SK-N-DZ (cell line): ENCODE results near the gene TAS1R3.
A peak's percentile ranks its signal among the peaks of the same experiment; 100 is the strongest.
"Not testable (repeated sequence)": the region's sequence is repeated elsewhere in the genome, so short reads cannot be mapped to it uniquely, and the experiment has no call there.

ENCODE experiments used
- DNase-seq: peaks from one replicate; pipeline ENCODE4 v3.0.0-alpha.2; 2015; ENCODE audit warnings: low spot score

TAS1R3 gene

GRCh38 chr1:1353389-1354151 lies 22.5 kb downstream of the TAS1R3 start:
- no peak for DNase-seq

- DNase-seq: no peak
Observed at GRCh38 chr1:1354271-1355247, 23.5 kb downstream of the TAS1R3 start.

DNA sequence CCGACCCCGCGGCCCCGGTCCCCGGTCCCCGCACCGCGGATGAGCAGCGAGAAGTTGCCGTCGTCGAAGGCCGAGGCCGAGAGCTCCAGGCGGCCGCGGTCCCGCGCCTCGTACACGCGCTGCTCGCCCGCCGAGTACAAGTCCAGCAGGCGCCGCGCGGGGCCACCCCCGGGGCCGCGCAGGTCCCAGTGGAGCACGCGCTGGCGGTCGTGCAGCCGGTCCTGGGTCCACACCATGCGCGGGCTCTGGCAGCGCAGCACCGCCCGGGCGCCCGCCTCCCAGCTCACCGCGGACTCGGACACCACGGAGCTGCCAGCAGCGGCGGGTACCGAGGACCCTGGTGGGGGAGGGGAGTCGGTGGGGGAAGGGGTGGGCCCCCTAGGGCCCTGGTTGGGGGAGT lies 24.3 kb downstream of the TAS1R3 start:
- no peak for DNase-seq

DNA sequence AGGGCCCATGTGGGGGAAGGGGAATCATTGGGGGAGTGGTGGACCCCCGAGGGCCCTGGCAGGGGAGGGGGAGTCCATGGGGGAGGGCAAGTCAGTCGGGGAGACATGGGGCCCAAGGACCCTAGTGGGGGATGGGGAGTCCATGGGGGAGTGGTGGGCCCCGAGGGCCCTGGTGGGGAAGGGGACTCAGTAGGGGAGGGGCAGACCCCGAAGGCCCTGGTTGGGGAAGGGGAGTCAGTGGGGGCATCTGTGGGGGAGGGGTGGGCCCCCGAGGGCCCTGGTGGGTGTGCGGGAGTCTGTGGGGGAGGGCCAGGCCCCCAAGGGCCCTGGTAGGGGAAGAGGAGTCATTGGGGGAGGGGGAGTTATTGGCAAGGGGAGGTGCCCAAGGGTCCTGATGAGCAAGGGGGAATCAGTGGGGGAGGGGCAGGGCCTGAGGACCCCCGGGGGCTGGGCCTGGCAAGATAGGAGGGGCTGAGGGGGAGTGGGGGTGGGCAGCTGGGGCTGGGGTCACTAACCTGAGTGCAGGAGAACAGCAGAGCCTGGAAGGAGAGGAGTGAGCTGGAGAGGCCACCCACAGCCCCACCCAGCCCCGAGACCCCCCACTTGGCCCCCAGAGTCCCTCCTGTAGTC lies 25.2 kb downstream of the TAS1R3 start:
- no peak for DNase-seq

DNA sequence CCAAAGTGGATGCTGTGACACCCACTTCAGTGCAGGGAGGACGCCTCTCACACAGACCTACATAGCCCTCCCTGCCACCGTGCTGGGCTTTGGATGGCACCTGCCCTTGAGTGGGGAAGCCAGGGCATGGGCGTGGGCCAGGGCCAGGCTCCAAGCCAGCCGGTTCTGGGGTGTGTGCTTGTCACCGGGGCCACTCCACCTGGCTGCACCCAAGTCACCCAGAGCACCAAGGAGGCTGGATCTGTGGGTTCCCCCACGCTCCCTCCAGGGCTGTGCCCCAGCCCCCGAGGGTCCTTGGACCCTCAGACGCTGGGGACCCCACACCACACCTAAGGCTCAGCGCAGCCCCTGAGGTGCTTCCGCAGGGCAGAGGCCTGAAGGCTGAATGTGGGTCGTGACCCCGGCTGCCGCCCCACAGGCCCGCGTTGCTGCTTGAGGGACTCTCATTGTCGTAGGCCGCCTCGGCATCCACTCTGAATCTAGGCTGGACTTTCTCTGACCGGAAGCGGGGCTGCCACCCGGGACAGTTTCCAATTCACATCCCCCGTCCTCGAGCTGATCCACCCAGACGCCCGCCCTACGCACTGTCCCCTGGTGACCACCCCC lies 25.8 kb downstream of the TAS1R3 start:
- no peak for DNase-seq

- no peak for DNase-seq
Observed at GRCh38 chr1:1357871-1358432, 26.9 kb downstream of the TAS1R3 start.

DNA sequence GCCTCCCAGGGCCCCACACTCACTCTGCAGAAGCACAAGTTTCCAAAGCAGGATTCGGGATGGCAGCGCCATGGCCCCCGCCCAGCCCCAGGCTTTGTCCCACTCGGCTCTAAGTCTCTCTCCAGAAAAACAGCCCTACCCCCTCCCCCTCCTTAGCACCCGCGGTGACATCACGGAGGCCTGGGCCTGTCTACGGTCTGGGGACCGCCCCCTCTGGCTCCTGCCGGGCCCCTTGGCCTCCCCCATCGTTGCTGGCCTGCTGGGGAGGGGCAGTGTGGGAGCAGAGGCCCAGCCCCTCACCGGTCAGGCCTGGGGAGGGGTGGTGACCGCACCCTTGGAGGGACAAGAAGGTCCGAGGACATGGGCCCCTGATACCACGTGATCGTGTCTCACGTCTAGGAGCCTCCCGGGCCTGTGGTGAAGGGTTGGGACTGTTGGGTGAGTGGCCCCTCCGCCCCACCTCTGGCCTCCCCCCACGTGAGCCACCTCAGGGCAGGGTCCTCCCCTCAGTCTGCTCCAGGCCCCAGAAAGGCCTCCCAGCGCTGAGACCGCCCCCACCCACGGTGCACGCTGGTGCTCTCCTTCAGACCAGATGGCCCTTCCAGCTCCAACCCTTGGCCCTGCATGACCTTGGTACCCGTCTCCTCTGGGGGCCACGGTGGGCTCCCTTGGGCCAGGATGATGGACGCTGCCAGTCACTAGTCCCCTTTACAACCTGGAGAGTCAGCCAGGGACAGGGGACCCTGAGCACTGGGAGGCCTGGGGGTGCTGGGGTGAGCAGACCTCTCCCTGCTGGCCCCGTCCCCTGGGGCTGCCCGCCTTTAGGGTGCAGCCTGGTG lies 27.6 kb downstream of the TAS1R3 start, which contains the start of gene MXRA8:
Gene MXRA8 (minus strand): TSS at position 123 of the 839 bp plus-strand sequence. CDS start 51 bp downstream, at position 72.
- DNase-seq: peak; percentile 89

GRCh38 chr1:1359308-1359663 lies 28.2 kb downstream of the TAS1R3 start:
- DNase-seq: no peak

DNA sequence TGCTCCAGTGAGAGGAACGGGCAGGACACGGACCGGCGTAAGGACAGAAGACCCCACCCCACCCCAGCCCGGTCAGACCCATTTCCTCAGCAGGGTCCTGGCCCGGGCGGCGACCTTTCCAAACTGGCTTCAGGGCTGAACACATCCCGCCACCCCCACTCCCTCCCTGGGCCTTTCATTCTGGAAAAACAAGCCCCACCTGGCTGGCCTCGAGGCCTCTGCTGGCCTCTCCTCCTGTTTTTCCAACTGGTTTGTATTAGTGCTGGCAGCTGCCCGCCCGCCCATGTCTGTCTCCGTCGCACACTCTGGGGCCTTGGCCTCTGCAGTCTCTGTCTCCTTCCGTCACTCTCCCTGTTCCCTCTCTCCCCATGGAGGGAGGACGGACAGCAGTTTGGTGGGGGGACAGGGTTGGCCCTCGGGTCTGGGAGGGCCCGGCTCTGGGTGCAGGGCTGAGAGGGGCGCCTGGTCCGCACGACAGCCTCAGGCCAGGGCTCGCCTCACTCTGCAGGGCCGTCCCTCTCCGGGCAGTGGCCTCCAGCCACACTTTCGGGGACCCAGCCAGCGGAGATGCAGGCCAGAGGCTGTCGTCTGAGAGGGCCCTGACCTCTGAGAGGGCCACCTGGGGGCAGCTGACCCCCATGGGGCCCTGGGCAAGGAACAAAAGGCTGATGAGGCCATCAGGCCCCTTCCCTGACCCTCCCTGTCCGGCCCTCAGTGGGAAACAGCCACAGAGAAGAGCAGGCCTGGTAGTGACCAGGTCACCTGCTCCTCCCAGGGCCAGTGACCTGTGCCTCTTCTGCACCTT lies 28.8 kb downstream of the TAS1R3 start:
- peak; percentile 62 for DNase-seq

GRCh38 chr1:1360506-1361169 lies 29.6 kb downstream of the TAS1R3 start:
- DNase-seq: no peak

- no peak for DNase-seq
Observed at GRCh38 chr1:1361233-1361981, 30.3 kb downstream of the TAS1R3 start.

GRCh38 chr1:1361982-1362423 lies 30.9 kb downstream of the TAS1R3 start:
- DNase-seq: peak; percentile 61

- DNase-seq: no peak
Observed at GRCh38 chr1:1364266-1364665, 33.2 kb downstream of the TAS1R3 start.

- no peak for DNase-seq
Observed at GRCh38 chr1:1365875-1366698, 35.0 kb downstream of the TAS1R3 start.

DNA sequence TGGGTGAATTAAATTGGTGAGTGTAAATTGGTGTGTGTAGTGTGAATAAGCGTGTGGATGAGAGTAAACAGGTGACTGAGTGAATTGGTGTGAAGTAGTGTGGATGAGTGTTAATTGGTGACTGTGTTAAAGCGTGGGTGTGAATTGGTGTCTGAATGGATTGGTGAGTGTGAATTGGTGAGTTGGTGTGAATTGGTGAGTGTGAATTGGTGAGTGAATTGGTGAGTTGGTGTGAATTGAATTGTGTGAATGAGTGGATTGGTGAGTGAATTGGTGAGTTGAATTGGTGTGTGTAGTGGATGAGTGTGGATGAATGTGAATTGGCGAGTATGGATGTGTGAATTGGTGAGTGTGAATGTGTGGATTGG lies 35.6 kb downstream of the TAS1R3 start:
- no peak for DNase-seq

DNA sequence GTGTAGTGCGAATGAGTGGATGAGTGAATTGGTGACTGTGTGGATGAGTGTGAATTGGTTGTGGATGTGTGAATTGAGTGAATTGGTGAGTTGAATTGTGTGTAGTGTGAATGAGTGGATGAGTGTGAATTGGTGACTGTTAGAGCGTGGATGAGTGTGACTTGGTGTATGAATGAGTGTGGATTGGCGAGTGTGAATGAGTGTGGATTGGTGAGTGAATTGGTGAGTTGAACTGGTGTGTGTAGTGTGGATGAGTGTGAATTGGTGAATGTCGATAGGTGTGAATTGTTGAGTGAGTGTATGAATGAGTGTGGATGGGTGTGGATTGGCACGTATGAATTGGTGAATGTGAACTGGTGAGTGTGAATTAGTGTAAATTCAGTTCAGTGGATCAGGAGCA lies 36.2 kb downstream of the TAS1R3 start:
- DNase-seq: no peak

- not testable (repeated sequence) for DNase-seq
Observed at GRCh38 chr1:1370094-1370493, 39.0 kb downstream of the TAS1R3 start.
